ENCODE measurements around the gene NT5C1A.

DNA sequence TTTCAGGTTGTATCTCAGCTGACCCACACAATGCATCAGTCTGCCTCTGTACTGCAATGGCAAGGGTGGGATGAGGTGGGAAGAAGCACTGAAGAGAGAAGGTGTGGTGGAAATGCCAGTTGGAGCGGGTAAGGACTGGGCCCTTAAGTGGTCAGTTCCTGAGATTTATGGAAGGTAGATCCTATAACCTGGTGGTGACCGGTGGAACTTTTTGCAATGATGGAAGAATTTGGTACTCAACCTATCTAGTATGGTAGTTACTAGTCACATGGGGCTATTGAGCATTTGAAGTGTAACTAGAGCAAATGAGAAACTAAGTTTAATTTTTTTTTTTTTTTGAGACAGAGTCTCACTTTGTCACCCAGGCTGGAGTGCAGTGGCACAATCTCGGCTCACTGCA is 27.5 kb upstream of the NT5C1A start:
- no peak for TF ChIP-seq ISL1 (CRISPR knock-in tag; IDR thresholded peaks at IDR 0.05)
- TF ChIP-seq TOX (CRISPR knock-in tag; IDR thresholded peaks at IDR 0.05; ENCODE audit: borderline replicate concordance), result no peak
- TF ChIP-seq ZNF8 (CRISPR knock-in tag; IDR thresholded peaks at IDR 0.05), result no peak
- no peak for TF ChIP-seq PPARA (CRISPR knock-in tag; IDR thresholded peaks at IDR 0.05; ENCODE audit: borderline replicate concordance)
- TF ChIP-seq, protein P1, sequence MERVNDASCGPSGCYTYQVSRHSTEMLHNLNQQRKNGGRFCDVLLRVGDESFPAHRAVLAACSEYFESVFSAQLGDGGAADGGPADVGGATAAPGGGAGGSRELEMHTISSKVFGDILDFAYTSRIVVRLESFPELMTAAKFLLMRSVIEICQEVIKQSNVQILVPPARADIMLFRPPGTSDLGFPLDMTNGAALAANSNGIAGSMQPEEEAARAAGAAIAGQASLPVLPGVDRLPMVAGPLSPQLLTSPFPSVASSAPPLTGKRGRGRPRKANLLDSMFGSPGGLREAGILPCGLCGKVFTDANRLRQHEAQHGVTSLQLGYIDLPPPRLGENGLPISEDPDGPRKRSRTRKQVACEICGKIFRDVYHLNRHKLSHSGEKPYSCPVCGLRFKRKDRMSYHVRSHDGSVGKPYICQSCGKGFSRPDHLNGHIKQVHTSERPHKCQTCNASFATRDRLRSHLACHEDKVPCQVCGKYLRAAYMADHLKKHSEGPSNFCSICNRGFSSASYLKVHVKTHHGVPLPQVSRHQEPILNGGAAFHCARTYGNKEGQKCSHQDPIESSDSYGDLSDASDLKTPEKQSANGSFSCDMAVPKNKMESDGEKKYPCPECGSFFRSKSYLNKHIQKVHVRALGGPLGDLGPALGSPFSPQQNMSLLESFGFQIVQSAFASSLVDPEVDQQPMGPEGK (CRISPR knock-in tag; IDR thresholded peaks at IDR 0.05; ENCODE audit: borderline replicate concordance), result no peak
- TF ChIP-seq ESRRG (CRISPR knock-in tag; IDR thresholded peaks at IDR 0.05), result no peak
- no peak for TF ChIP-seq RARB (CRISPR knock-in tag; IDR thresholded peaks at IDR 0.05)
